Uterus (tissue), 2 donors: ENCODE data around the gene CACNA1C.

Experiments used
- CTCF ChIP-seq, 4 experiments: fragments of 200-600 bp in 2 of 4; fragments of 450-650 bp in 2 of 4; sonication (generic) in 2 of 4; IDR thresholded peaks; one replicate each; pipeline ENCODE4 v1.5.1; 2016 to 2019; ENCODE audit warnings: antibody characterized with exemption in 4 of 4, mild to moderate bottlenecking in 2 of 4, moderate library complexity in 1 of 4
- POLR2A ChIP-seq, 2 donors: fragments of 450-650 bp; IDR thresholded peaks; one replicate each; pipeline ENCODE4 v1.6.1; 2016; ENCODE audit warnings: antibody characterized with exemption in 2 of 2, mild to moderate bottlenecking in 1 of 2, moderate library complexity in 1 of 2

DNA sequence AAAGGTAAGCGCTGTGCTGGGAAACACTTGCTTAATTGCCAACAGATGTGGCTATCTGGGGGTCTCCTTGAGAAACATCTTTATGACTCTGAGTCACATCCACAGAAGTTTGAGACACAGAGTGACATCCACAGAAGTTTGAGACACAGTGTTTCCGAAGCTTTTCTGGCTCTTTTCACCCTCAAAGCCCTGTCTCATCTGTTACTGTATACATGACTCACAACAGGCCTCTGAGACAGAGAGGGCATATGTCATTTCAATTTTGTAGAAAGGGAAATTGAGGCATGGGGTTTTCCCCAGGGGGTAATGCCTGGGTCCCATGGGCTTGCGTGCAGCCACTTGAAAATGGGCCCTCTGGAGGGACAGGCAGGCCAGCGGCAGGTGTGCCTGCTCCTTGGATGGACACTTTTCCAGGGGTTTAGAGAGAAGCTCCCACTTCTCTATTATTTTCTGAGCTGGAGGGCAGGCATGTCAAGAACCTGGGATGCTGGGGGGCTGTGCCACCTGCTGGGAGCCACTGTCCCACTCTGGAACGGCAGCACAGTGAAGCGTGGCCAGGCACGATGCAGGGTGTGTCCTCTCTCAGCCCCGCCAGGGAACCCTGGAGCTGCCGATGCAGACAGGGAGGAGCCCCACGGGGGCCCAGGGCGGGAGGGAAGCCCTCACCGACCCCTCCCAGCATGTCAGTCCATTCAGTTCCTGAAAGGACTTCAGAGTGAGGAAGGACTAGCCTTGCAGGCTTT is 630.7 kb downstream of the CACNA1C start:
- TF ChIP-seq POLR2A (IDR thresholded peaks at IDR 0.05) = no peak
- TF ChIP-seq CTCF (IDR thresholded peaks at IDR 0.05) = no peak
